Osteoblast (primary cell): ENCODE measurements around the gene PHYHD1. TPM values are rescaled to one million over a fixed set of nuclear protein-coding genes. Genes with fewer than 3 reads are reported as not detected.

Source experiments
- DNase-seq: peaks from one replicate; pipeline ENCODE4 v3.0.0; 2011; ENCODE audit warnings: low spot score, mixed read lengths; ENCODE audit not compliant: insufficient read length; ENCODE audit errors: missing footprints
- H2AFZ ChIP-seq: 2 replicates; pipeline ENCODE4 v1.6.0; 2011; ENCODE audit warnings: mild to moderate bottlenecking, low read length
- H3K27ac ChIP-seq: 2 replicates; pipeline ENCODE4 v1.5.1; 2011; ENCODE audit warnings: mild to moderate bottlenecking, low read depth, low read length, moderate library complexity
- H3K27me3 ChIP-seq: 2 replicates; pipeline ENCODE4 v1.6.0; 2012; ENCODE audit warnings: mild to moderate bottlenecking, control low read depth, inconsistent platforms, low read length, moderate library complexity; ENCODE audit not compliant: insufficient read depth
- H3K36me3 ChIP-seq: 2 replicates; pipeline ENCODE4 v1.5.1; 2011; ENCODE audit warnings: mild to moderate bottlenecking, low read length, control low read depth, moderate library complexity; ENCODE audit not compliant: insufficient read depth
- H3K4me1 ChIP-seq: 2 replicates; pipeline ENCODE4 v1.5.1; 2011; ENCODE audit warnings: mild to moderate bottlenecking, low read length, control low read depth, moderate library complexity; ENCODE audit not compliant: insufficient read depth
- H3K4me2 ChIP-seq: 2 replicates; pipeline ENCODE4 v1.6.0; 2011; ENCODE audit warnings: mild to moderate bottlenecking, low read length; ENCODE audit not compliant: insufficient read depth
- H3K4me3 ChIP-seq: fragments of 200-600 bp; sonication (generic); 3 replicates; pipeline ENCODE4 v1.5.1; 2012; ENCODE audit warnings: mild to moderate bottlenecking, low read length, inconsistent platforms; ENCODE audit not compliant: insufficient read depth
- H3K79me2 ChIP-seq: 2 replicates; pipeline ENCODE4 v1.6.0; 2012; ENCODE audit warnings: mild to moderate bottlenecking, low read length, control low read depth, inconsistent platforms; ENCODE audit not compliant: insufficient read depth
- H3K9me3 ChIP-seq: 2 replicates; pipeline ENCODE4 v1.5.1; 2011; ENCODE audit warnings: low read depth, low read length, control low read depth
- H4K20me1 ChIP-seq: 2 replicates; pipeline ENCODE4 v1.6.0; 2012; ENCODE audit warnings: mild to moderate bottlenecking, low read length, control low read depth; ENCODE audit not compliant: insufficient read depth
- total RNA-seq: library from RNA; depleted of rRNA; stranded (reverse); fragments of >200 nt; gene quantifications from 2 replicates; pipeline ENCODE4 v1.2.3, GENCODE V29; 2012
- TF ChIP-seq, protein P1 (sequence below): IDR thresholded peaks from 2 replicates; pipeline ENCODE4 v1.5.1; 2011; ENCODE audit warnings: mild to moderate bottlenecking, low read depth, low read length, moderate library complexity; ENCODE audit errors: extremely low read depth

Gene PHYHD1
- total RNA-seq, 1 donor: 7.6 TPM

- Histone ChIP-seq H3K36me3 (peaks cover 72% of the 10 kb centered on the region), H3K27ac (no peak overlapping the region), H3K4me2 (no peak overlapping the region)
Measured at GRCh38 chr9:128969491-128969890, 48.7 kb downstream of the PHYHD1 start.

GRCh38 chr9:128972956-128973355 is 52.2 kb downstream of the PHYHD1 start:
- Histone ChIP-seq H3K9me3 (no peaks in the 10 kb centered on the region), H3K36me3 (peaks cover 73% of the 10 kb centered on the region), H3K4me1 (peaks cover 15% of the 10 kb centered on the region), H2AFZ (no peak overlapping the region), H3K4me2 (peak overlapping the region; percentile 16), H3K27ac (peak overlapping the region; percentile 15), H3K4me3 (no peak overlapping the region), H3K79me2 (no peaks in the 10 kb centered on the region), H3K27me3 (no peaks in the 10 kb centered on the region), H4K20me1 (no peaks in the 10 kb centered on the region)
- peak; percentile 90 for DNase-seq
- TF ChIP-seq, protein P1, sequence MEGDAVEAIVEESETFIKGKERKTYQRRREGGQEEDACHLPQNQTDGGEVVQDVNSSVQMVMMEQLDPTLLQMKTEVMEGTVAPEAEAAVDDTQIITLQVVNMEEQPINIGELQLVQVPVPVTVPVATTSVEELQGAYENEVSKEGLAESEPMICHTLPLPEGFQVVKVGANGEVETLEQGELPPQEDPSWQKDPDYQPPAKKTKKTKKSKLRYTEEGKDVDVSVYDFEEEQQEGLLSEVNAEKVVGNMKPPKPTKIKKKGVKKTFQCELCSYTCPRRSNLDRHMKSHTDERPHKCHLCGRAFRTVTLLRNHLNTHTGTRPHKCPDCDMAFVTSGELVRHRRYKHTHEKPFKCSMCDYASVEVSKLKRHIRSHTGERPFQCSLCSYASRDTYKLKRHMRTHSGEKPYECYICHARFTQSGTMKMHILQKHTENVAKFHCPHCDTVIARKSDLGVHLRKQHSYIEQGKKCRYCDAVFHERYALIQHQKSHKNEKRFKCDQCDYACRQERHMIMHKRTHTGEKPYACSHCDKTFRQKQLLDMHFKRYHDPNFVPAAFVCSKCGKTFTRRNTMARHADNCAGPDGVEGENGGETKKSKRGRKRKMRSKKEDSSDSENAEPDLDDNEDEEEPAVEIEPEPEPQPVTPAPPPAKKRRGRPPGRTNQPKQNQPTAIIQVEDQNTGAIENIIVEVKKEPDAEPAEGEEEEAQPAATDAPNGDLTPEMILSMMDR: no peak

More at GRCh38 chr9:128969491-128969890, 48.7 kb downstream of the PHYHD1 start:
- DNase-seq: no peak
- Histone ChIP-seq H3K4me1 (peaks cover 15% of the 10 kb centered on the region), H4K20me1 (no peaks in the 10 kb centered on the region), H2AFZ (no peak overlapping the region), H3K27me3 (no peaks in the 10 kb centered on the region), H3K79me2 (no peaks in the 10 kb centered on the region), H3K9me3 (no peaks in the 10 kb centered on the region), H3K4me3 (no peak overlapping the region)
- TF ChIP-seq, protein P1: no peak

- H3K79me2 ChIP-seq: no peaks in the 10 kb centered on the region
- H3K9me3 ChIP-seq: no peaks in the 10 kb centered on the region
- H3K4me3 ChIP-seq: no peak overlapping the region
- H2AFZ ChIP-seq: no peak overlapping the region
- H3K4me2 ChIP-seq: no peak overlapping the region
- H3K27me3 ChIP-seq: no peaks in the 10 kb centered on the region
- H3K27ac ChIP-seq: no peak overlapping the region
- no peaks in the 10 kb centered on the region for H4K20me1 ChIP-seq
- no peak for DNase-seq
- H3K4me1 ChIP-seq: no peaks in the 10 kb centered on the region
- H3K36me3 ChIP-seq: peaks cover 79% of the 10 kb centered on the region
- TF ChIP-seq, protein P1: no peak
Measured at GRCh38 chr9:128979111-128979510, 58.3 kb downstream of the PHYHD1 start.

DNA sequence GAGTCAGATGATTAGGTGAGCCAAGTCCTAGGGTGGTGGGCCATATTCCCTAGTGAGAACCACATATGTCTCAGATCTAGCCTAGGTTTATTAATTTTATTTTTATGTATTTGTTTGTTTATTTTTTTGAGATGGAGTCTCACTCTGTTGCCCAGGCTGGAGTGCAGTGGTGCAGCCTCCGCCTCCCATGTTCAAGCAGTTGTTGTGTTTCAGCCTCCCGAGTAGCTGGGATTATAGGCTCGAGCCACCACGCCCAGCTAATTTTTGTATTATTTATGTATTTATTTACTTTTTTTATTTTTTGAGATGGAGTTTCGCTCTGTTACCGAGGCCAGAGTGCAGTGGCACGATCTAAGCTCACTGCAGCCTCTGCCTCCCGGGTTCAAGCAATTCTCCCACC is 62.8 kb downstream of the PHYHD1 start:
- Histone ChIP-seq H3K27me3 (no peaks in the 10 kb centered on the region), H2AFZ (no peak overlapping the region), H3K4me3 (no peak overlapping the region), H3K4me1 (peaks cover 15% of the 10 kb centered on the region), H4K20me1 (no peaks in the 10 kb centered on the region), H3K27ac (no peak overlapping the region), H3K9me3 (no peaks in the 10 kb centered on the region), H3K4me2 (no peak overlapping the region), H3K79me2 (no peaks in the 10 kb centered on the region), H3K36me3 (peaks cover 82% of the 10 kb centered on the region)
- no peak for DNase-seq
- TF ChIP-seq, protein P1: no peak
